ENCODE data around the gene GIN1.
A peak's percentile ranks its signal among the peaks of the same experiment; 100 is the strongest.

GIN1 gene

GRCh38 chr5:103139264-103139865 is 19.4 kb upstream of the GIN1 start:
- peak; percentile 92 for TF ChIP-seq CTCF (IDR thresholded peaks at IDR 0.05; ENCODE audit: control insufficient read depth, insufficient read depth, low read depth, low read length, missing control alignments)
- DNase-seq (ENCODE audit: low read depth) = peak; percentile 29
- no peak overlapping the region for H3K4me3 ChIP-seq (ENCODE audit: control insufficient read depth, low read depth, low read length)

GRCh38 chr5:103138202-103138690 is 18.3 kb upstream of the GIN1 start:
- no peak for TF ChIP-seq CTCF (IDR thresholded peaks at IDR 0.05; ENCODE audit: control insufficient read depth, insufficient read depth, low read depth, low read length, missing control alignments)
- no peak overlapping the region for H3K4me3 ChIP-seq (ENCODE audit: control insufficient read depth, low read depth, low read length)
- no peak for DNase-seq (ENCODE audit: low read depth)

GRCh38 chr5:103135461-103135860 is 15.5 kb upstream of the GIN1 start:
- no peak for TF ChIP-seq CTCF (IDR thresholded peaks at IDR 0.05; ENCODE audit: control insufficient read depth, insufficient read depth, low read depth, low read length, missing control alignments)
- no peak for DNase-seq (ENCODE audit: low read depth)
- H3K4me3 ChIP-seq (ENCODE audit: control insufficient read depth, low read depth, low read length) = no peak overlapping the region

- no peak for DNase-seq (ENCODE audit: low read depth)
- no peak overlapping the region for H3K4me3 ChIP-seq (ENCODE audit: control insufficient read depth, low read depth, low read length)
- no peak for TF ChIP-seq CTCF (IDR thresholded peaks at IDR 0.05; ENCODE audit: control insufficient read depth, insufficient read depth, low read depth, low read length, missing control alignments)
Measured at GRCh38 chr5:103133231-103133630, 13.3 kb upstream of the GIN1 start.

GRCh38 chr5:103132684-103133083 is 12.7 kb upstream of the GIN1 start:
- no peak for TF ChIP-seq CTCF (IDR thresholded peaks at IDR 0.05; ENCODE audit: control insufficient read depth, insufficient read depth, low read depth, low read length, missing control alignments)
- H3K4me3 ChIP-seq (ENCODE audit: control insufficient read depth, low read depth, low read length) = no peak overlapping the region
- no peak for DNase-seq (ENCODE audit: low read depth)

- H3K4me3 ChIP-seq (ENCODE audit: control insufficient read depth, low read depth, low read length) = no peak overlapping the region
- TF ChIP-seq CTCF (IDR thresholded peaks at IDR 0.05; ENCODE audit: control insufficient read depth, insufficient read depth, low read depth, low read length, missing control alignments) = no peak
- no peak for DNase-seq (ENCODE audit: low read depth)
Measured at GRCh38 chr5:103128202-103128601, 8.3 kb upstream of the GIN1 start.

All from AG09309 (cell line).